SK-N-SH (cell line): ENCODE measurements around the gene SRGAP1. TPM values are rescaled to one million over a fixed set of nuclear protein-coding genes. Genes with fewer than 3 reads are reported as not detected.

Experiments
- CTCF ChIA-PET: fragments of 300-600, 350-600 bp; formaldehyde crosslinking; extraction: SDS; loops from one replicate; lab custom pipeline; 2021; lab: Yijun Ruan, JAX
- POLR2A ChIA-PET: fragments of 350-600 bp; sonication (Branson Sonifier 250); formaldehyde crosslinking; extraction: SDS; loops from one replicate; lab custom pipeline; 2020; ENCODE audit warnings: antibody characterized with exemption, inconsistent platforms; lab: Yijun Ruan, JAX
- DNase-seq: peaks from one replicate; pipeline ENCODE4 v3.0.0; 2012
- H2AFZ ChIP-seq: fragments of 200-600 bp; sonication (generic); 2 replicates; pipeline ENCODE4 v1.8.1; 2016; ENCODE audit warnings: antibody characterized with exemption, mild to moderate bottlenecking, low read depth
- H3F3A ChIP-seq: fragments of 200-600 bp; sonication (generic); replicated peaks from 2 replicates; pipeline ENCODE3; 2016; ENCODE audit warnings: antibody characterized with exemption, mild to moderate bottlenecking; ENCODE audit not compliant: insufficient read depth
- H3K27ac ChIP-seq, 2 experiments: fragments of 200-500 bp in 1 of 2; fragments of 200-600 bp in 1 of 2; sonication (Bioruptor generic) in 1 of 2; sonication (generic), shearing (Covaris generic) in 1 of 2; 2 replicates each; pipeline versions ENCODE4 v1.5.1 to v1.6.1; 2014 to 2016; ENCODE audit warnings: low read depth in 2 of 2, inconsistent platforms in 1 of 2, low read length in 1 of 2, mild to moderate bottlenecking in 1 of 2, mixed read lengths in 1 of 2
- H3K27me3 ChIP-seq: fragments of 200-600 bp; sonication (generic), shearing (Covaris generic); 2 replicates; pipeline ENCODE4 v1.6.1; 2016; ENCODE audit warnings: mixed run types; ENCODE audit not compliant: insufficient read depth
- H3K36me3 ChIP-seq, 2 experiments: fragments of 200-500 bp in 1 of 2; fragments of 200-600 bp in 1 of 2; sonication (Bioruptor generic) in 1 of 2; sonication (generic) in 1 of 2; replicated peaks in 1 of 2; 2 replicates each; pipeline versions ENCODE3 to v1.5.1; 2014 to 2016; ENCODE audit warnings: low read length in 1 of 2, mild to moderate bottlenecking in 1 of 2; ENCODE audit not compliant: insufficient read depth in 2 of 2, control insufficient read depth in 1 of 2
- H3K4me1 ChIP-seq, 2 experiments: fragments of 200-500 bp in 1 of 2; fragments of 200-600 bp in 1 of 2; sonication (Bioruptor generic) in 1 of 2; sonication (generic), shearing (Covaris generic) in 1 of 2; 2 replicates each; pipeline versions ENCODE4 v1.5.1 to v1.6.1; 2014 to 2016; ENCODE audit warnings: low read depth in 1 of 2, low read length in 1 of 2, mixed run types in 1 of 2; ENCODE audit not compliant: insufficient read depth in 2 of 2, control insufficient read depth in 1 of 2
- H3K4me2 ChIP-seq: fragments of 200-600 bp; sonication (generic), shearing (Covaris generic); 2 replicates; pipeline ENCODE4 v1.6.1; 2017; ENCODE audit warnings: mixed run types
- H3K4me3 ChIP-seq, 2 experiments: fragments of 200-500 bp in 1 of 2; fragments of 200-600 bp in 1 of 2; sonication (Bioruptor generic) in 1 of 2; sonication (generic), shearing (Covaris generic) in 1 of 2; 2 replicates each; pipeline versions ENCODE4 v1.5.1 to v1.8.1; 2014 to 2016; ENCODE audit warnings: low read depth in 2 of 2, inconsistent platforms in 1 of 2, low read length in 1 of 2, mild to moderate bottlenecking in 1 of 2, mixed read lengths in 1 of 2, moderate library complexity in 1 of 2
- H3K79me2 ChIP-seq: fragments of 200-600 bp; sonication (generic); 2 replicates; pipeline ENCODE4 v1.8.1; 2017; ENCODE audit warnings: mild to moderate bottlenecking; ENCODE audit not compliant: insufficient read depth
- H3K9ac ChIP-seq: fragments of 200-600 bp; sonication (generic); 2 replicates; pipeline ENCODE4 v1.6.1; 2017; ENCODE audit warnings: mixed run types
- H3K9me2 ChIP-seq: fragments of 200-600 bp; sonication (generic); 2 replicates; pipeline ENCODE4 v1.6.1; 2017; ENCODE audit warnings: mixed run types
- H3K9me3 ChIP-seq: fragments of 200-600 bp; sonication (generic); 2 replicates; pipeline ENCODE4 v1.6.1; 2017; ENCODE audit warnings: mixed run types, mild to moderate bottlenecking, moderate library complexity
- H4K20me1 ChIP-seq: fragments of 200-600 bp; sonication (generic); 2 replicates; pipeline ENCODE4 v1.6.1; 2017; ENCODE audit warnings: mild to moderate bottlenecking, mixed run types; ENCODE audit not compliant: insufficient read depth
- CHD2 ChIP-seq: fragments of 150-350 bp; IDR thresholded peaks from 2 replicates; pipeline ENCODE4 v1.6.1; 2018; ENCODE audit warnings: low read length; ENCODE audit not compliant: partially characterized antibody
- EP300 ChIP-seq, 2 experiments: IDR thresholded peaks; 2 replicates each; pipeline versions ENCODE4 v1.4.0 to v1.6.1; 2012; ENCODE audit warnings: borderline replicate concordance in 1 of 2, low read depth in 1 of 2, low read length in 1 of 2
- FOXJ3 ChIP-seq: sonication (generic); formaldehyde crosslinking; IDR thresholded peaks from 2 replicates; pipeline ENCODE4 v1.5.1; 2020; ENCODE audit warnings: mild to moderate bottlenecking, missing genetic modification reagents
- FOXM1 ChIP-seq: IDR thresholded peaks from 2 replicates; pipeline ENCODE4 v1.4.0; 2012; ENCODE audit warnings: low read depth, mild to moderate bottlenecking
- GATA2 ChIP-seq: sonication (generic); formaldehyde crosslinking; IDR thresholded peaks from 2 replicates; pipeline ENCODE4 v1.5.0; 2020; ENCODE audit warnings: mild to moderate bottlenecking, missing genetic modification reagents
- MEF2A ChIP-seq: IDR thresholded peaks from 2 replicates; pipeline ENCODE4 v1.4.0; 2012; ENCODE audit warnings: low read depth, borderline replicate concordance
- MXI1 ChIP-seq: IDR thresholded peaks from 2 replicates; pipeline ENCODE4 v1.6.1; 2012; ENCODE audit warnings: mild to moderate bottlenecking, low read depth, low read length, improper control_type of control experiment
- PBX3 ChIP-seq: IDR thresholded peaks from 2 replicates; pipeline ENCODE4; 2012
- RAD21 ChIP-seq: IDR thresholded peaks from 2 replicates; pipeline ENCODE4 v1.6.1; 2012; ENCODE audit warnings: mild to moderate bottlenecking, low read length
- RCOR1 ChIP-seq: fragments of 150-350 bp; IDR thresholded peaks from 2 replicates; pipeline ENCODE4 v1.6.1; 2017; ENCODE audit warnings: antibody characterized with exemption, low read length
- REST ChIP-seq: IDR thresholded peaks from 2 replicates; pipeline ENCODE4 v1.6.1; 2012; ENCODE audit warnings: mild to moderate bottlenecking, low read depth, low read length, moderate library complexity
- RFX5 ChIP-seq: IDR thresholded peaks from 2 replicates; pipeline ENCODE4 v1.6.1; 2012; ENCODE audit warnings: mild to moderate bottlenecking, improper control_type of control experiment, low read length
- RXRA ChIP-seq: IDR thresholded peaks from 2 replicates; pipeline ENCODE4 v1.4.0; 2012; ENCODE audit warnings: low read depth, mild to moderate bottlenecking, borderline replicate concordance
- SIN3A ChIP-seq: IDR thresholded peaks from 2 replicates; pipeline ENCODE4 v1.6.1; 2012; ENCODE audit warnings: low read depth, mild to moderate bottlenecking, low read length, moderate library complexity, borderline replicate concordance
- SMC3 ChIP-seq: IDR thresholded peaks from 2 replicates; pipeline ENCODE4 v1.6.1; 2012; ENCODE audit warnings: low read depth, low read length, improper control_type of control experiment
- TAF1 ChIP-seq: IDR thresholded peaks from 2 replicates; pipeline ENCODE4 v1.6.1; 2012; ENCODE audit warnings: low read depth, mild to moderate bottlenecking, low read length, moderate library complexity, borderline replicate concordance
- TEAD4 ChIP-seq: IDR thresholded peaks from 2 replicates; pipeline ENCODE4 v1.4.0; 2012; ENCODE audit warnings: mild to moderate bottlenecking, borderline replicate concordance; ENCODE audit not compliant: insufficient read depth
- USF1 ChIP-seq: IDR thresholded peaks from 2 replicates; pipeline ENCODE4 v1.4.0; 2012; ENCODE audit warnings: low read depth, borderline replicate concordance
- WGBS: methylation state at CpG from one replicate; pipeline ENCODE4 v1.1.6; 2017; ENCODE audit warnings: low lambda C conversion rate; 5-methylcytosine and 5-hydroxymethylcytosine counted together
- polyA plus RNA-seq, 3 experiments: library from polyadenylated mRNA; depleted of rRNA; stranded (reverse); fragments of >200 nt; gene quantifications; 2 replicates each; pipeline ENCODE4 v1.2.3, GENCODE V29; 2012
- TF ChIP-seq, protein P1 (sequence below): IDR thresholded peaks from 2 replicates; pipeline ENCODE4 v1.4.0; 2012; ENCODE audit warnings: low read depth

Gene SRGAP1
- polyA plus RNA-seq, 1 of the 3 experiments (the other 2 are of a cell fraction), result 2.6 TPM

GRCh38 chr12:64083285-64084210 is 239.0 kb downstream of the SRGAP1 start (continued):
- TF ChIP-seq USF1, result no peak
- TF ChIP-seq, protein P1, sequence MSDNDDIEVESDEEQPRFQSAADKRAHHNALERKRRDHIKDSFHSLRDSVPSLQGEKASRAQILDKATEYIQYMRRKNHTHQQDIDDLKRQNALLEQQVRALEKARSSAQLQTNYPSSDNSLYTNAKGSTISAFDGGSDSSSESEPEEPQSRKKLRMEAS, result peak; percentile 88
- no peak for TF ChIP-seq RFX5
- no peak for TF ChIP-seq RXRA
- TF ChIP-seq SIN3A, result no peak
- TF ChIP-seq FOXJ3, result no peak
- no peak for TF ChIP-seq TEAD4
- TF ChIP-seq MXI1, result peak; percentile 79
- TF ChIP-seq GATA2 (CRISPR knock-in tag), result peak; percentile 36
- no peak for TF ChIP-seq SMC3
- no peak for TF ChIP-seq RAD21
- TF ChIP-seq FOXM1, result no peak
- TF ChIP-seq RCOR1, result peak; percentile 60
- no peak for TF ChIP-seq TAF1

DNA sequence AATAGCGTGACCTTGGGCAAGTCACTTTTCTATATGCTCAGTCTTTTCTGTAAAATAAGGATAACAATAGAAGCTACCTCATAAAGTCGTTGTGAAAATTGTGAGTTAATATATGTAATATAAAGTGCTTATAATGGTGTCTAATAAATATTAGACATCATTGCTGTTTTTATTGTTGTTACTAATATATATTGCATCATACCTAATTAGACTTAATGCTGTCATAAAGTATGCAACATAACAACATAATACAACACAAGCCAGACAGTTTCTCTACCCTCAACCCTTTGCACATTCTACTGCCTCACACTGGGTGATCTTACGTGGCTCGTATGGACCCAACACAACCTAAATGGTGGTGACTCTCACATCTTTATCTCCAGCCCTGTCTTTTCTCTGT is 240.7 kb downstream of the SRGAP1 start:
- ChIA-PET CTCF (interaction anchor here (8.3 kb wide), 1 partner anchor 241 kb away, joined by 41 read pairs; the partner anchor contains the start of gene SRGAP1), POLR2A (no interaction called here)
- Histone ChIP-seq H3K9ac (no peak overlapping the region), H3K4me2 (no peak overlapping the region), H3K4me1 (peaks cover 37 to 42% of the 10 kb centered on the region in 2 experiments), H3K27me3 (no peaks in the 10 kb centered on the region), H2AFZ (no peak overlapping the region), H3K27ac (no peak overlapping the region), H4K20me1 (no peaks in the 10 kb centered on the region), H3K36me3 (peaks cover 8 to 11% of the 10 kb centered on the region in 2 experiments), H3K4me3 (no peak overlapping the region), H3F3A (peaks cover 38% of the 10 kb centered on the region), H3K9me3 (no peaks in the 10 kb centered on the region), H3K79me2 (no peaks in the 10 kb centered on the region; the same call in 1 of the 2 replicates), H3K9me2 (no peaks in the 10 kb centered on the region)
- no peak for DNase-seq
- WGBS, result 94% methylated on average over 4 of the region's 4 CpGs
- TF ChIP-seq PBX3 (no peak), TAF1 (no peak), CHD2 (no peak), REST (no peak), EP300 (IDR thresholded peaks at IDR 0.05; ENCODE audit: borderline replicate concordance in 1 of 2, low read depth in 1 of 2, low read length in 1 of 2) (no peak), MEF2A (no peak), RFX5 (no peak), FOXM1 (no peak), MXI1 (no peak)
